ENCODE data around the gene TXNRD2. TPM values are rescaled to one million over a fixed set of nuclear protein-coding genes. Genes with fewer than 3 reads are reported as not detected.

Gene TXNRD2
- total RNA-seq, 1 donor from 2014 or later: 22.2 TPM

GRCh38 chr22:19879643-19879991 is 62.0 kb downstream of the TXNRD2 start:
- no peak overlapping the region for H3K4me3 Mint-ChIP-seq
- no peaks in the 10 kb centered on the region for H3K27me3 Mint-ChIP-seq (ENCODE audit: low read depth)
- peaks cover 21% of the 10 kb centered on the region for H3K4me1 Mint-ChIP-seq
- no peak overlapping the region for H3K27ac Mint-ChIP-seq (ENCODE audit: unreplicated experiment)
- H3K36me3 Mint-ChIP-seq (ENCODE audit: low read depth): no peaks in the 10 kb centered on the region
- TF ChIP-seq CTCF (conservative IDR thresholded peaks at IDR 0.05): no peak
- no peak for DNase-seq (ENCODE audit: low read depth, low spot score)
- H3K9me3 Mint-ChIP-seq: no peaks in the 10 kb centered on the region

GRCh38 chr22:19879246-19879570 is 62.4 kb downstream of the TXNRD2 start:
- no peak overlapping the region for H3K27ac Mint-ChIP-seq (ENCODE audit: unreplicated experiment)
- DNase-seq (ENCODE audit: low read depth, low spot score): no peak

GRCh38 chr22:19878461-19879245 is 63.0 kb downstream of the TXNRD2 start:
- no peak overlapping the region for H3K27ac Mint-ChIP-seq (ENCODE audit: unreplicated experiment)
- no peak overlapping the region for H3K4me3 Mint-ChIP-seq
- no peaks in the 10 kb centered on the region for H3K27me3 Mint-ChIP-seq (ENCODE audit: low read depth)
- no peak for TF ChIP-seq CTCF (conservative IDR thresholded peaks at IDR 0.05)
- H3K4me1 Mint-ChIP-seq: peaks cover 24% of the 10 kb centered on the region
- no peak for DNase-seq (ENCODE audit: low read depth, low spot score)
- no peaks in the 10 kb centered on the region for H3K36me3 Mint-ChIP-seq (ENCODE audit: low read depth)
- no peaks in the 10 kb centered on the region for H3K9me3 Mint-ChIP-seq

More at GRCh38 chr22:19879246-19879570, 62.4 kb downstream of the TXNRD2 start:
- Mint-ChIP-seq H3K36me3 (ENCODE audit: low read depth) (no peaks in the 10 kb centered on the region), H3K27me3 (ENCODE audit: low read depth) (no peaks in the 10 kb centered on the region), H3K4me1 (peaks cover 24% of the 10 kb centered on the region), H3K4me3 (no peak overlapping the region), H3K9me3 (no peaks in the 10 kb centered on the region)
- no peak for TF ChIP-seq CTCF (conservative IDR thresholded peaks at IDR 0.05)

GRCh38 chr22:19877626-19878339 is 63.8 kb downstream of the TXNRD2 start:
- DNase-seq (ENCODE audit: low read depth, low spot score): no peak
- Mint-ChIP-seq H3K36me3 (ENCODE audit: low read depth) (no peaks in the 10 kb centered on the region), H3K27me3 (ENCODE audit: low read depth) (no peaks in the 10 kb centered on the region), H3K4me1 (peaks cover 24% of the 10 kb centered on the region), H3K9me3 (no peaks in the 10 kb centered on the region), H3K27ac (ENCODE audit: unreplicated experiment) (no peak overlapping the region), H3K4me3 (no peak overlapping the region)
- TF ChIP-seq CTCF (conservative IDR thresholded peaks at IDR 0.05): no peak

GRCh38 chr22:19876941-19877625 is 64.5 kb downstream of the TXNRD2 start:
- H3K9me3 Mint-ChIP-seq: no peaks in the 10 kb centered on the region
- H3K27ac Mint-ChIP-seq (ENCODE audit: unreplicated experiment): no peak overlapping the region
- no peak for TF ChIP-seq CTCF (conservative IDR thresholded peaks at IDR 0.05)
- peaks cover 24% of the 10 kb centered on the region for H3K4me1 Mint-ChIP-seq
- no peaks in the 10 kb centered on the region for H3K27me3 Mint-ChIP-seq (ENCODE audit: low read depth)
- H3K36me3 Mint-ChIP-seq (ENCODE audit: low read depth): no peaks in the 10 kb centered on the region
- no peak for DNase-seq (ENCODE audit: low read depth, low spot score)
- H3K4me3 Mint-ChIP-seq: no peak overlapping the region
